ENCODE results near the gene GABRR1. TPM values are rescaled to one million over a fixed set of nuclear protein-coding genes. Genes with fewer than 3 reads are reported as not detected.

GABRR1 gene
- total and polyA plus RNA-seq, 2 experiments from 2014 or later, result 0.14 to 0.37 TPM

- Histone ChIP-seq H3K36me3 (ENCODE audit: insufficient read depth) (no peaks in the 10 kb centered on the region), H2AFZ (no peak overlapping the region), H3K27ac (ENCODE audit: low read depth) (no peak overlapping the region), H3K4me2 (no peak overlapping the region), H3F3A (replicated peaks; ENCODE audit: low read depth) (no peaks in the 10 kb centered on the region), H3K4me1 (ENCODE audit: insufficient read depth) (no peaks in the 10 kb centered on the region), H3K79me2 (replicated peaks; ENCODE audit: insufficient read depth) (no peaks in the 10 kb centered on the region), H4K20me1 (replicated peaks; ENCODE audit: insufficient read depth) (no peaks in the 10 kb centered on the region), H3K9me2 (ENCODE audit: insufficient read depth) (no peaks in the 10 kb centered on the region), H3K4me3 (no peak overlapping the region), H3K27me3 (ENCODE audit: insufficient read depth) (no peaks in the 10 kb centered on the region)
- DNase-seq (ENCODE audit: low spot score) (no peak), ATAC-seq (no peak)
- no peak for TF ChIP-seq JUNB (IDR thresholded peaks at IDR 0.05; ENCODE audit: unreplicated experiment)
- TF ChIP-seq STAT1 (IDR thresholded peaks at IDR 0.05; ENCODE audit: unreplicated experiment), result no peak
- TF ChIP-seq CTCF (conservative IDR thresholded peaks at IDR 0.05; ENCODE audit: low read depth in 2 of 2), result no peak
- no peak for TF ChIP-seq ZNF331 (CRISPR knock-in tag; IDR thresholded peaks at IDR 0.05; ENCODE audit: low read depth)
- TF ChIP-seq NANOG (IDR thresholded peaks at IDR 0.05; ENCODE audit: borderline replicate concordance), result no peak
- TF ChIP-seq EZH2phosphoT487 (IDR thresholded peaks at IDR 0.05; ENCODE audit: unreplicated experiment), result no peak
- TF ChIP-seq EZH2 (IDR thresholded peaks at IDR 0.05; ENCODE audit: low read depth, unreplicated experiment), result no peak
- no peak for TF ChIP-seq ETS1 (IDR thresholded peaks at IDR 0.05)
- TF ChIP-seq ZNF114 (CRISPR knock-in tag; IDR thresholded peaks at IDR 0.05), result no peak
- TF ChIP-seq CREB1 (CRISPR knock-in tag; IDR thresholded peaks at IDR 0.05; ENCODE audit: low read depth), result no peak
- no peak for TF ChIP-seq ZNF462 (CRISPR knock-in tag; IDR thresholded peaks at IDR 0.05)
- Mint-ChIP-seq H3K4me1 (peaks cover 4% of the 10 kb centered on the region; the same call in 2 of the 3 replicates), H3K27ac (no peak overlapping the region), H3K9me3 (no peaks in the 10 kb centered on the region), H3K4me3 (no peak overlapping the region), H3K36me3 (ENCODE audit: low read depth) (no peaks in the 10 kb centered on the region), H3K27me3 (ENCODE audit: insufficient read depth, low read depth, poor library complexity) (no peaks in the 10 kb centered on the region)
Observed at GRCh38 chr6:89180971-89181370, 36.2 kb downstream of the GABRR1 start.
